Renal cortex interstitium (tissue), 11 donors: ENCODE data around the gene RNF149. TPM values are rescaled to one million over a fixed set of nuclear protein-coding genes. Genes with fewer than 3 reads are reported as not detected.
A peak's percentile ranks its signal among the peaks of the same experiment; 100 is the strongest.
"Not testable (repeated sequence)": the region's sequence is repeated elsewhere in the genome, so short reads cannot be mapped to it uniquely, and the experiment has no call there.

Experiments used
- DNase-seq, 11 donors: peaks; one replicate each; pipeline ENCODE4 v3.0.0-alpha.2; 2013; ENCODE audit warnings: low read depth in 9 of 11, low spot score in 4 of 11; ENCODE audit errors: extremely low read depth in 1 of 11
- polyA plus RNA-seq, 3 donors: library from polyadenylated mRNA; unstranded; fragments of 120-200 nt; gene quantifications; one replicate each; pipeline ENCODE4 v1.2.1, GENCODE V29; 2013; ENCODE audit not compliant: insufficient read length in 3 of 3

Gene RNF149
- polyA plus RNA-seq, 3 donors, result 40.3 to 72.8 (median 47.4) TPM

DNA sequence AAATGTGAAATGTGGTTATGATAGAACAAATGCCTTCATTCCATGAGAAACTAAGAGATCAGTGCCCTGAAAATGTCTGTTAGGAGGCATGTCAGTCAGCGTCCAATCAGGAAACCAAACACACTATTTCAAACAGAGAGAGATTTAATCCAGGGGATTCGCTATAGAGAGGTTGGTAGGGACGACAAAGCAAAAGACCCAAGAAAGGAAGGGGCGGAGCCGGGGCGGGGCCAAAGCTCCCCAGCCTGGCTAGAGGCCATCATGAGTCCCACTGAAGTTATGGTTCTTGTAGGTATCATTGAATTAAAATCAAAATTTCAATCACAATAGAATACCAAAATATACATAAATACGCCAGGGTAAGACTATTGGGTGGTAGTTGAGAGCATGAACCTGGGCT lies 32.9 kb upstream of the RNF149 start:
- DNase-seq, result no peak

DNA sequence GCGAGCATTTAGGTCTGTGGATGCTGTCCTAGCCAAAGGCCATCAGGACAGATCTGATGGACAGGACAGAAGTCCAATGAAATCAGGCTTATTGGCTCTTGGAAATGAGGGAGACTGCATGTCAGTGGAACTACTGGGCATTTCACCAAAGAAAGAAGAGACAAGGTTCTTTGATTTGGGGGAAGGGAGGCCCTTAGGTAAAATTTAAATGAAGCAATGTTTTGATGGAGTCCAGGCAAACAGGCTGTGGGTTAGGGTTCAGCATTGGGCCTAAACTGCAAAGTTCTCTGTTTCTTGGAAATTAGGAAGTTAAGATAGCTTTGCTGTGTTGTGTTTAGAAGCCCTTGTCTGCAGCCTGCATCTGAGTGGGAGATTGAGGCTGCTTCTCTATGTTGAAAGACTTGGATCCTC lies 31.6 kb upstream of the RNF149 start:
- no peak for DNase-seq

DNA sequence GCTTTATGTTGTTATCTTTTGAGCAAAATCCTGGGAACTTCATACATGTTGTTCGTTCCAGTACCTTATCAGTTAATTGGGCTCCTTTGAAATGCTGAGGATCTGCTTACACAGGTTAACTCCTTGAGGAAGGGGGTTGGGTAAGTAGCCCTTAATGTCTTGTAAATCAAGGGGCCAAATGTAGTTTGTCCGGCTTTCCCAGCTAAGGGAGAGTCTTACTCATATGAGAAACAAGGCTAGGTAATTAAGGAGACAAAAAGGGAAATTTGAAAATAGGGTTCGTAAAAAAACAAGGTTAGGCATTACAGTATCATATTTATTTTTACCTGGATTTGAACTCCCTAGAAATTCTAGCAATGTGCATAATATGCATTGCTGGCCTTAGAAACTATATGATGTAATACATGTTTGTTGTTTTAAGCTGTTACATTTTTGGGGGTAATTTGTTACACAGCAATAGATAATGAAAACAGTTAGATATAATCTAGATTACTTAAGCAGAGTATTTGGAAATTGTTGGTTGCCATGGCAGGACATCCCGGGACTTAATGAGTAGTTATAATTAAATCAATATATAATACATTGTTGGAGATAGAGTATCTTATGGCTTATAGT lies 30.9 kb upstream of the RNF149 start:
- DNase-seq, result no peak

DNA sequence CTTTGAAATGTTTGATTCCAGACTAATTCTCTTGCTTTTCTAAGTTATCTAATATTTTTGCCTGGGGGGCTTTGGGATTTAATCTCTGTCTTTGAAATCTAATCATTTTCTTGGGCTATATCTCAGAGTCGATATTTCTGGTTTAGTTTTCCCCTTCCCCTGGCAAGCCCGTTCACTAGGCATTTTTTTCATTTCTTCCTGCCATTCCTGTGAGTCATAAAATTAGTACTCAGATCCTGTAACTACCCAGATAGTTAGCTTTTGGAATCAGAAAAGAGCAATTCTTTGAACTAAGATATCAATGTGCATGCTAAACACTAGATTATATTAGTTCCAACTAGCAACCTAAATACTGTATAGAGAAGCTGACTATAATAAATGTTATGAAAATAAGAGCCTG lies 29.4 kb upstream of the RNF149 start:
- no peak for DNase-seq

DNA sequence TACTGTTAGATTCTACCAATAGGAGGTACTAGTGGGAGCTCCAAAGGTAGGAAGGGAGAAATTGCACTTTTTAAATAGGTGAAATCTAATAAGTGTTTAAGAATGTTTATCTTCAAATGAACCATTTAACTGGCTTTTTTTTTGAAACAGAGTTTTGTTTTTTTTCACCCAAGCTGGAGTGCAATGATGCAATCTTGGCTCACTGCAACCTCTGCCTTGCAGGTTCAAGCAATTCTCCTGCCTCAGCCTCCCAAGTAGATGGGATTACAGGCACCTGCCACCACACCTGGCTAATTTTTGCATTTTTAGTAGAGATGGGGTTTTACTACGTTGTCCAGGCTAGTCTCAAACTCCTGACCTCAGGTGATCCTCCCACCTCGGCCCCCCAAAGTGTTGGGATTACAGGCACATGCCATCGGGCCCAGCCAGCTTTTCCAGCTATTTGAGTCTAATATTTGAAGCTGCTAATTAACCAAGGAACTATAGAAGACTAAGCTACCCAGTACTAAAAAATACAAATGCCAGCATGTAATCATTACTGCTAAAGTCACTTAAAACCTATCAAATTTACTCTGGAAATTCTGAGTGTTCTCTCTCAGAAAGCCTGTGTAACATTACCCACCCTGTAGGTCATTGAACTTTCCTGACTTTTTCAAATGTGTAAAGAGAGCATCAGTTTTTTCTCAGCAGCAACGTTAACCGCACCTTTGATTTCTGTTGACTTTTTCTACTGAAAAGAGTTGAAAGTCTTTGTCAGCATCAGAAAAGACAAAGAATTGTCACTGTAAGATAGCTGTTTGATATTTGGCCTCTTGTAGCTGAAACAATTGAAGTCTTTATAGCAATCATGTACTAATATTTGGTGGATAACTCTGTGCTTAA lies 24.6 kb upstream of the RNF149 start:
- DNase-seq, result no peak

DNA sequence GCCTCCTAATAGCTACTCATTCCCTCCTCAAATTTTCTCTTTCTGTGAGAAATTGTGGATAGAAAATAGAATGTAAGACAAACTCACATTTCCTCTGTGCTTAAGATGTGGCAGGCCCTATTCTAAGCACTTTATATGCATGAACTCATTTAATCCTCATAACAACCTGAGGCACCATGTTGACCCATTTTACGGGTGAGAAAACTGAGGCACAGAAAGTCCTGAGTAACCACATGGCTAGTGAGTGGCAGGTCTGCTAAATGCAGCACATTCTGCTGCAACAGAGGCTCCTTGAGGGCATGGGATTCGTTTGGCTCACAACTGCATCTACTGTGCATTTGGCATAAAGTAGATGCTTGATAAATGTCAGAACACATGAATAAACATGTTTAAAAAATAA lies 22.7 kb upstream of the RNF149 start:
- no peak for DNase-seq

DNA sequence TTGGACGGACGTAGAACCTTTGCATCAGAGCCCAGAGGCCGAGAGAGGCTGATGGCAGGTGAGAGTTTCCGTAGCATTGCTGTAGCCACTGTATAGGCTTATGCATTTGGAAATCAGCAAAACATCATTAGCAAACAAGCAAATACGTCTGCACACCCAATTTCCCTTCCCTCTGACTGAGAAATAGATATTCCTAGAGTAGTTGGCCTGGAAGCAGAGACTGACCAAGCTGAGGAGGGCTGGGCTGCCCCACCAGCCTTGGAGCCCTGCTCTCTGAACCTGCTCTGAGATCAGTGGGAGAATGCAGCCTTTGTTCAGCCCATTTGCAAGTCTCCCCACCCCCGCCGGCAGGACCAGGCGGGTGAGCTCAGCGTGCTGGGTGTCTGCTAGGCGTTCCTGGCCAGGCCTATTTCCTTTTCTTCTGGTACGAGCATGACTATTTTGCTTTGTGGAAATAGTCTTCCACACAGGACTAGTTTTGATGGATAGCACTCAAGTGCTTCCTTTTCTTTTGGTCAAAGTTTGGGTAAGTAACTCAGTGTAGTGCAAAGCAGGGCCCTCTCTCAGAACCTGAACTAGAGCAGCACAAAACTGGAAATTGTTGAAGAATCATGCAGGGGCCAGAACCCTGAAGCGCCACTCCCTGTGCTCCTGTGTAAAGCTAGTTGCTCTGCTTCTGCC lies 21.9 kb upstream of the RNF149 start:
- DNase-seq, result no peak

DNA sequence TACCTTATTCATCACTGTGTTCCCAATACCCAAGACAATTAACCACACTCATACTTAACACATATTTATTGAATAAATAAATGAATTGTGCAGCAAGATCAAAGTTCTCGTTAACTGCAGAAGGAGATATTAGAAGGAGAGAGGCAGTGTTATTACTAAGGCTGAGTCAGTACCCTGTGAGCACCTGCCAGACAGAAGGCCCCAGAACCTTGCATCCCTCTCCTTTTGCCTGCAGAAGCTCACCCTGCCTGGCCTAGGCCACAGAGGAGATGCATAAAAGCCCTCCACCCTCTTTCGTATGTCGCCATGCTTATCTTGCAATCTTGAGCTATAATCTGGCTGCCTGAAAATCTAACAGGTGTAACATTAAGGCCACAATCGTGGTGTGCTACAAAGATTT lies 20.5 kb upstream of the RNF149 start:
- DNase-seq, result no peak

DNA sequence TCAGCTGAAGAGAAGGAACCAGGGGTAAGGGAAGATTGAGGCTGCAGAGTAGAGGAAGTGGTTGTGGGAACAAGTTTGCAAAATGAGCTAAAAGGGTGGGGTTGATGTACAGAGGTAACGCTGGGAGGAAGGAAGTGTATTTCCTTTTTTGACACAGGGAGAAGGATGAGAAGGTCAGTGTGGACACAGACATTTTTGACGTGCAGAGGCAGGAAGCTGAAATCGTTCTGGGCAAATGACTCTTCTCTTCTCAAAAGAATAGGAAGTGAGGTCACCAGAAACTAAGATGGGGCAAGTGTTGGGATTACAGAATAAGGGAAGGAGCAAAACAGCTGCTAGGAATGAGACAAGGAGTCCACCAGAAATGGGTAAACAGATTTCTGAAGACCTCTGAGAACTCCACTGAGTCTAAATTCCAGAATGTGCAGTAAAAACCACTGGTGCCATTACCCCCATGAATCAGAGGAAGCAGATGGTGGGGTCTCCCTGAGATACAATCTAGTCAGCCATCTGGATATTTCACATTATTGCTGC lies 20.0 kb upstream of the RNF149 start:
- DNase-seq, result no peak

DNA sequence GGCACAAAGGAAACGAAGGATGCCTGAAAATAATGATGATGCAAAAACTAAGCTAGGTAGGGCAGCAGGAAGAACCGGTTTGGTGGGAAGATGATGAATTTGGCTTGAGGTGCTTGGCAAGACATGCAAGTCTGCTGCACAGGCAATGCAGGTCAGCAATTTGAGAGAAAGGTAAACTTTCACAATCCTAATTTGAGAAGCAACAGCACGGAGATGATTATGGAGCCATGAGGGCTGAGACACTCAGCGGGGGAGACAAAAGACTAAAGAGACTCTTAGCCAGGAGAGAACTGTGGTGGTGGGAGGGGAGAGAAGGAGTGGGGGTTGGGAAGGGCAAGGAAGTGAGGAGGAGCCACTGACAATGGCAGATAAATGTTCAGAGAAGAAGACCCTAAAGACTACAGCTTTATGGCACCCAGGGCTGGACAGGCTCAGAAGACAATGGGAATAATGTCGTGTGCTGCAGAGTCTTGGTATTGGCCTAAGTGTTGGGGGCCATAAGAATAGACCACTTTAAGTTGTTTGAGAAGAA lies 19.4 kb upstream of the RNF149 start:
- peak in 2 of 11 donors; percentile 50 to 53 for DNase-seq

DNA sequence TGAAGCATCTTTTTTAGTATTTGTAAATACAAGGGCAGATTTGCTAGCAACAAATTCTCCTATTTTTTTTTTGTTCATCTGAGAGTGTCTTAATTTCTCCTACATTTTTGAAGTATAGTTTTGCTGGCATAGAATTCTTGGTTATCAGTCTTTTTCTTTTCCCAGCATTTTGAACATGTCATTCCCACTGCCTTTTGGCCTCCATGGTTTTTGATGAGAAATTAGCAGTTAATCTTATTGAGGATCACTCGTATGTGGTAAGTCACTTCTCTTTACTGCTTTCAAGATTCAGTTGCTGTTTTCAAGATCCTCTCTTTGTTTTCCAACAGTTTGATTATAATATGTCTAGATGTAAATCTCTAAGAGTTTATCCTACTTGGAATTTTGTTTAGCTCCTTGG lies 16.9 kb upstream of the RNF149 start:
- DNase-seq, result no peak

DNA sequence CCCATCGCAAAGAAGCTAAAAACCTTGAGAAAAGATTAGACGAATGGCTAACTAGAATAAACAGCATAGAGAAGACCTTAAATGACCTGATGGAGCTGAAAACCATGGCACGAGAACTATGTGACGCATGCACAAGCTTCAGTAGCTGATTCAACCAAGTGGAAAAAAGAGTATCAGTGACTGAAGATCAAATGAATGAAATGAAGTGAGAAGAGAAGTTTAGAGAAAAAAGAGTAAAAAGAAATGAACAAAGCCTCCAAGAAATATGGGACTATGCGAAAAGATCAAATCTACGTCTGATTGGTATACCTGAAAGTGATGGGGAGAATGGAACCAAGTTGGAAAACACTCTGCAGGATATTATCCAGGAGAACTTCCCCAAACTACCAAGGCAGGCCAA lies 8.1 kb upstream of the RNF149 start:
- not testable (repeated sequence) for DNase-seq

DNA sequence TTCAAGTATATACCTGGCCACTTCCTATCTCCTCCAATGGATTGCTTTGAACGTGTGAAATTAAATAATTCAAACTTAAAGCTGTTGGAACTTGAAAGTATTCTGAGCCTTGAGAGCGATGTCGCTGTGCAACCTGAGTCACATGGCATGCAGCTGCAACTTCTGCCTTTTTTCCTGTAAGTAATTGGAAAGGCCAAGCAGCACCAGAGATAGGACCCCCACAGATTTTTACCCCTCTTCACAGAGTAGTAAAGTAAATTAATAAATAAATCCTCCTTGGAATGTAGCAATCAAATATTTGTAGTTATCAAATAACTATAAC lies 3.2 kb upstream of the RNF149 start:
- DNase-seq, result no peak

DNA sequence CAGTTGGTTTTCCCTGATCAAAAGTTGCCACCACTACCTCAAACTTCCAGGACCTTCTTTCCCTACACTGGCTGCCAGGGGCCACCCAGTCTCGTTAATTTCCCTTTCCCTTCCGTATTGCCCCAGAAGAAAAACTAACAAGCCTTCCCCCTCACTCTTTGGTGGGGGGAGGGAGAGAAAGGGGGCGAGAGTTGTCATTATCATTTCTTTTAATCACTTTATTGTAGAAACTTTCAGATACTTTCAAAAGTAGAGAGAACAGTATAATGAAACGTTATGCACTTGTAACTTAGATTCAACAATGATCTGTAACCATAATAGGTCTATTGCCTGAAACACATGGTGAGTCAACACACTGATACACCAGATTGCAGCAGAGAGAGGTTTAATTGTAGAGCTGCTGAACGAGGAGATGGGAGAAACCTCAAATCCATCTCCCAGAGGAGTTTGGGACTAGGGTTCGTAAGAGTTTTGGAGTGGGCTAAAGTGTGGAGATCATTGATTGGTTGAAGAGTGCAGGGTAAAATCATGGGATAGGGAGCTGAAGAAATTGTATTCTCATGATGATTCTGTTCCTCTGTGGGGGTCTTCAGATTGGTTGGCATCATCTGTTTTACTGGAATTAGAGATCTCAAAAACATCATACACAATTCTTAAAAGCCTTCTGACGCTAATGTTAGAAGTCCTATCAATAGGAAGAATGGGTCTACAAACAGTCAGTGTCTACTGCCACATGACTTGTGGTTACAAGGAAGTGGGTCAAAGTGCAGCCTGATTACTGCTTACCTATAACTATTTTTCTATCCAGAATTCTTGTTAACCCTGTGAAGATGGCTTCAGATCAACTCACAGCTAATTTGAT lies 2.6 kb upstream of the RNF149 start:
- no peak for DNase-seq

DNA sequence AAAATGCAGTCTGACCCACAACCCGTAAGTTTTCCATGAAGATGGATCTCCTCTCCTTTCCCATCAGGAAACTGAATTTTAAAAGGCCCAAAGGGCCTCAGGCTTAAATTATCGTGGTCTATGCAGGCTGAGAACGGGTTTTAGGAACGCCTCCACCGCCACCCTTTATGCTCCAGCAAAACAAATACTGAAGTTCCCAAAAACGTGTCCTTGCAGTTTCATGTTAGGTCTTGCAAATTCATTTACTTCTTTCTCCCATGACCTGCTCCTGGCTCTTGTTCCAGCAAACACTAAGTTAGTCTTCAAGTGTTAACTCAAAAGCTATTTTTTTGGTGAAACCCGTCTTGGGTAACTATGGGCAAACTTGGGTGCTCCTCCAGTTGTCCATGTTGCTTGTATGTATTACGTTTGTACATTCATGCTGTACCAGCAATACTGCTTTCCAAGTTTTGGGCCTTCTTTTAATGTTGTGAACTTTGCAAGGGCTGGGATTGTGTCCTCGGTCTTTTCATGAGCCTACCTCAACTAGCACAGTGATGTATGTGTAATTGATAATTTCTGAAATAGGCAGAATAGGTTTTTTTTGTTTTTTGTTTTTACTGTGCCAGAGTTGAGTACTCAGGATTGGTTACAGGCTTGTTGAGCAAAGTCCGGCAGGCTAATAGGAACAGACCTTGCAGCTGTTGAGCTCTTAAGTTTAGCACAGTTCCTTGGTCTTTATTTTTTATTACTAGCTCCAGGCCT lies 1.8 kb upstream of the RNF149 start:
- DNase-seq, result no peak

DNA sequence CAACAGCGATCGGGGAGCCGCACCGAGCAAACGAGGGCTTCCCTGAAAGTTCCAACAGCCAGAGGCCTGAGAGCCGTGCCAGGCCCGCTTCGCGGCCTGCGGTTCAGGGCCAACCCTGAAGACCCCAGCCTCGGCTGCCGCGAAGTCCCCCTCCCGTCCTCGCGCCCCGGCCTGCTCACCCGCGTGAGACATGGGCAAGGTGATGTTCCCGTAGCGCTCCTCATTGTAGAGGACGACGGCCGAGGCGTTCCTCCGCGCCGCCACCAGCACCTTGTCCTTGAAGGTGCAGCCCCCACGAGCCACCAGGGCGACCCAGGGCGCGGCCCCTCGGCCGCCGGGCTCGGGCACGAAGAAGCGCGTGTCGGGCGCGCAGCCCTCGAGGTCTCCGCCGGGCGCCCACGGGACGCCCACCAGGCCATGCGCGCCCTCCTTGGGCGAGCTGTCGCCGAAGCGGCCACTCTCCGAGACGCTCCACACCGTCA lies 510 bp downstream of the RNF149 start:
- DNase-seq, result no peak

DNA sequence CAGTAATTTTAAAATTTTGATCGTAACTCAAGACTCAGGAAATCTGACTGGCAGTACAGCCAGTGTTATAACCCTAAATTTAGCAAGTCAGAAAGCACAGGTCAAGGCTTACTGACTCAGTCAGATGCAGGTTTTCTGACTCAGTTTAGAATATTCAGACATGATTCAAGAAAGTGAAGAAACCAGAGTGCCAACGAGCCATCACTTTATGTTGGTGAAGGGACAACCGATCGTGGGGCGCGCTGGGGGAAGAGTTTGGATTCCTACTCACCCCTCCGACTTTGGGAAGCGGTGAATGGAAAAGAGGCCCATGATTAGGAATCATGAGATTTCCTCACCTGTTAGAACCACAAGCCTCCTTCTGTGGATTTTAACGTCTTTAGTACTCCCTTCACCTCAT lies 998 bp downstream of the RNF149 start:
- no peak for DNase-seq

DNA sequence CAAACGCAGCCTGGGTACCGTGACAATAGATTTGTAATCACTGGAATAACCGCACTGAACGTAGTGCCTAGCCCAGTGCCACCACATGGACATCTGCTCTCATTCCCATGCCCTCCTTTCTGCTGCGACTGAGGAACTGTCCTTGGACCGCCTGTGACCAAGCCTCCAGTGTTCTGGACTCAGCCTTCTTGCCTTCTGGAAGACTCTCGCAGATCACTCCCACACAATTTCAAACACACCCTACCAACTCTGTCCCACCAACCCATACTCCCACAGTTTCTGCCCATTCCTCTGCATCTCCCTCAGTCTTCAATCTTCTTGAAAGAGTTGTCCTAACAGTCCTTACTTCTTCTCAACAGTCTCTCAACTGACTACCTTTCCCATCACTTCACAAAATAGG lies 2.1 kb downstream of the RNF149 start:
- DNase-seq, result no peak
